ENCODE data around the gene PDE3A. TPM values are rescaled to one million over a fixed set of nuclear protein-coding genes. Genes with fewer than 3 reads are reported as not detected.
"Not testable (repeated sequence)": the region's sequence is repeated elsewhere in the genome, so short reads cannot be mapped to it uniquely, and the experiment has no call there.

PDE3A gene
- total RNA-seq, result 10 to 100 TPM in 1 of 2 donors, 1 to 10 TPM in 1; 5.2 to 15.8 TPM
- polyA plus RNA-seq, result 1 to 10 TPM; 1.5 TPM
- long read RNA-seq, donor 1, full-length matches to known transcripts, result 1 of 1 reads
- long read RNA-seq, donor 1, partial matches to known transcripts, result 0 of 1 reads
- long read RNA-seq, donor 1, other reads (novel, unspliced or antisense), result 0 of 1 reads
- long read RNA-seq, donor 2, result 0 reads
- long read RNA-seq, donor 3, result 0 reads
- long read RNA-seq, donor 4, result 0 reads
- long read RNA-seq, donor 5, full-length matches to known transcripts, result 1 of 1 reads
- long read RNA-seq, donor 5, partial matches to known transcripts, result 0 of 1 reads
- long read RNA-seq, donor 5, other reads (novel, unspliced or antisense), result 0 of 1 reads

DNA sequence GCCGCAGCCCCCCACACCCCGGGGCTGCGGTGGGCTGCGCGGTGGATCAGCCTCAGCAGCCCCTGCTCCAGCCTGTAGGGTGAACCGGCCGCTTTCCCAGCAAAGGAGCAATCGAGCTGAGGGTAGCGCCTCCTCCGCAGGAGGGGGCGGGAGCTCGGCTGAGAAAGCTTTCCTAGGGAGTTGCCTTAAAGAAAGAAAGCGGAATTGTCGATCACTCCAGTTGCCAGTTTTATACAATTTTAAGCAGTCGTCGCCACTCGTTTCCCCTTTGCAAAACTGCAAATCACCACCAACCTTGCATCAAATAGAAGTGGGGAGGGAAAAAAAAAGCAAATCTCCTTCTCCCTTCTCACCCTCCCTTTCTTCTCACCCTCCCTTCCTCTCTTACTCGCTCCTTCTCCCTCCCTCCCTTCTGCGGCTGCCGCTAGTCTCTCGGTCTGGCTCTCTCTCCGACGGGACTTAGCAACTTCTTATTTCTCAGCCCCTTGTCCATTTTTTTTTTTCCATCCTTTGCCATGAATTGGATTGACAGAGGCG, at the start of gene PDE3A:
PDE3A (plus strand) TSS at position 424 of the 537 bp plus-strand sequence. CDS start 748 bp downstream, outside the sequence.
- no peaks in the 10 kb centered on the region for H3K36me3 ChIP-seq (ENCODE audit: control insufficient read depth in 4 of 4, insufficient read depth in 4 of 4, low read length in 4 of 4)
- H3K4me3 ChIP-seq, result peak within 1 kb of the TSS; percentile 72
- no peaks in the 10 kb centered on the region for H3K9me3 ChIP-seq (ENCODE audit: control insufficient read depth in 4 of 4, insufficient read depth in 3 of 4, low read length in 3 of 4)
- H3K27ac ChIP-seq (ENCODE audit: low read depth in 1 of 2, low read length in 1 of 2), result peak within 1 kb of the TSS; percentile 76 to 99
- H3K27me3 ChIP-seq (ENCODE audit: control insufficient read depth in 3 of 3, insufficient read depth in 3 of 3, low read length in 2 of 3), result peaks cover 0 to 23% (median 6%) of the 10 kb centered on the region in 3 donors
- WGBS, 2 donors, result 0 to 1% methylated on average over 24 of the region's 24 CpGs
- DNase-seq, result peak; percentile 86 to 91 (median 91)
- H3K9ac ChIP-seq (ENCODE audit: insufficient read depth in 1 of 2, low read length in 2 of 2), result peak within 1 kb of the TSS in 1 of 2 donors; percentile 82
- ATAC-seq (ENCODE audit: insufficient read depth, low FRiP score), result peak; percentile 21
- TF ChIP-seq, protein P1, sequence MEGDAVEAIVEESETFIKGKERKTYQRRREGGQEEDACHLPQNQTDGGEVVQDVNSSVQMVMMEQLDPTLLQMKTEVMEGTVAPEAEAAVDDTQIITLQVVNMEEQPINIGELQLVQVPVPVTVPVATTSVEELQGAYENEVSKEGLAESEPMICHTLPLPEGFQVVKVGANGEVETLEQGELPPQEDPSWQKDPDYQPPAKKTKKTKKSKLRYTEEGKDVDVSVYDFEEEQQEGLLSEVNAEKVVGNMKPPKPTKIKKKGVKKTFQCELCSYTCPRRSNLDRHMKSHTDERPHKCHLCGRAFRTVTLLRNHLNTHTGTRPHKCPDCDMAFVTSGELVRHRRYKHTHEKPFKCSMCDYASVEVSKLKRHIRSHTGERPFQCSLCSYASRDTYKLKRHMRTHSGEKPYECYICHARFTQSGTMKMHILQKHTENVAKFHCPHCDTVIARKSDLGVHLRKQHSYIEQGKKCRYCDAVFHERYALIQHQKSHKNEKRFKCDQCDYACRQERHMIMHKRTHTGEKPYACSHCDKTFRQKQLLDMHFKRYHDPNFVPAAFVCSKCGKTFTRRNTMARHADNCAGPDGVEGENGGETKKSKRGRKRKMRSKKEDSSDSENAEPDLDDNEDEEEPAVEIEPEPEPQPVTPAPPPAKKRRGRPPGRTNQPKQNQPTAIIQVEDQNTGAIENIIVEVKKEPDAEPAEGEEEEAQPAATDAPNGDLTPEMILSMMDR (IDR thresholded peaks at IDR 0.05; ENCODE audit: control extremely low read depth, extremely low read depth), result no peak
- peaks cover 0 to 15% (median 0%) of the 10 kb centered on the region in 5 donors for H3K4me1 ChIP-seq (ENCODE audit: control insufficient read depth in 5 of 5, insufficient read depth in 5 of 5, low read length in 5 of 5)

DNA sequence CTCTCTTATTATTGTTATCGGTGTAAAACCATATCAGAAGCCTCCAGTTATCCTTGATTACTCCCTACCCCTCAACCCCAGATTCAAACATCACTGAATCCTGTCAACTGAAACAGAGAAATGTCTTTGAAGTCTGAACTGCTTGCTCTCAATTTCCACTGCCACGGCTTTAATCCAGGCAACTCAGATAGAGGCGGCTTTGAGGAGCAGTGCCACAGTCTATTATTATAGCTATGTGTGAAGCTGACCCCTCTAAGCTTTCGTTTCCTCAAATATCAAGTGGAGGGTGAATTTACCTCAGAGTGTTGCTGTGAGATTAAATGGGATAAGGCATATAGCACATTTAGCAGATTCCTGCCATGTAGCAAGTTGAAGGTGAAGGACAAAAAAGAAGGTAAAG, 49.0 kb upstream of the PDE3A start:
- ATAC-seq (ENCODE audit: insufficient read depth, low FRiP score), result no peak
- no peak overlapping the region for H3K4me3 ChIP-seq

DNA sequence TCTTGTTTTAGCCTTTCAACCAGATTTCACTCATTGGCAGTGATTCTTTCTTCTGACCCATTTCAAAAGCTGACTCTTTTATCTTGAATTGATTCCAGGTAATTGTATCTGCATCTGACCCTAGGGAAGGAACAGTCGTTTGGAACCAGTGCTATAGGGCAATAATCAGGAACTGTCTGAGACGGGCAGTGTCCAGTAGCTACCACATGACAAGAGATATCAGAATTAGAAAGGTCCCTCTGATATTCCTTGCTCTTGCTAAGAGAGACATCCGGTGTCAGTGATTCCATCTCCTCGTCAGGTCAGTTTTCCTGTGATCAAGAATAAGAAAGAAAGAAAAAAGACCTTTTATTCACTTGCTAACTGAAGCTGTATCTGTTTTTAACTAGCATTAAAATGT, 47.8 kb upstream of the PDE3A start:
- ATAC-seq (ENCODE audit: insufficient read depth, low FRiP score) (no peak), DNase-seq (no peak)
- no peaks in the 10 kb centered on the region for H3K36me3 ChIP-seq (ENCODE audit: control insufficient read depth in 4 of 4, insufficient read depth in 4 of 4, low read length in 4 of 4)
- H3K9ac ChIP-seq (ENCODE audit: insufficient read depth in 1 of 2, low read length in 2 of 2), result no peak overlapping the region
- H3K4me1 ChIP-seq (ENCODE audit: control insufficient read depth in 5 of 5, insufficient read depth in 5 of 5, low read length in 5 of 5), result peaks cover 0 to 5% (median 0%) of the 10 kb centered on the region in 5 donors
- no peaks in the 10 kb centered on the region for H3K9me3 ChIP-seq (ENCODE audit: control insufficient read depth in 4 of 4, insufficient read depth in 3 of 4, low read length in 3 of 4)
- H3K4me3 ChIP-seq, result no peak overlapping the region
- no peaks in the 10 kb centered on the region for H3K27me3 ChIP-seq (ENCODE audit: control insufficient read depth in 3 of 3, insufficient read depth in 3 of 3, low read length in 2 of 3)
- 59 to 70% methylated on average over 4 of the region's 4 CpGs for WGBS, 2 donors
- peak overlapping the region in 1 of 2 donors; percentile 35 for H3K27ac ChIP-seq (ENCODE audit: low read depth in 1 of 2, low read length in 1 of 2)
- TF ChIP-seq, protein P1 (IDR thresholded peaks at IDR 0.05; ENCODE audit: control extremely low read depth, extremely low read depth), result no peak

More for the DNA sequence above, 49.0 kb upstream of the PDE3A start:
- peaks cover 0 to 5% (median 0%) of the 10 kb centered on the region in 5 donors for H3K4me1 ChIP-seq (ENCODE audit: control insufficient read depth in 5 of 5, insufficient read depth in 5 of 5, low read length in 5 of 5)
- peak in 2 of 3 donors; percentile 3 to 18 for DNase-seq
- TF ChIP-seq, protein P1 (IDR thresholded peaks at IDR 0.05; ENCODE audit: control extremely low read depth, extremely low read depth), result no peak
- H3K27me3 ChIP-seq (ENCODE audit: control insufficient read depth in 3 of 3, insufficient read depth in 3 of 3, low read length in 2 of 3), result no peaks in the 10 kb centered on the region
- 46 to 65% methylated on average over 4 of the region's 4 CpGs for WGBS, 2 donors
- peak overlapping the region in 1 of 2 donors; percentile 23 for H3K9ac ChIP-seq (ENCODE audit: insufficient read depth in 1 of 2, low read length in 2 of 2)
- H3K27ac ChIP-seq (ENCODE audit: low read depth in 1 of 2, low read length in 1 of 2), result peak overlapping the region in 1 of 2 donors; percentile 48
- H3K36me3 ChIP-seq (ENCODE audit: control insufficient read depth in 4 of 4, insufficient read depth in 4 of 4, low read length in 4 of 4), result no peaks in the 10 kb centered on the region
- H3K9me3 ChIP-seq (ENCODE audit: control insufficient read depth in 4 of 4, insufficient read depth in 3 of 4, low read length in 3 of 4), result no peaks in the 10 kb centered on the region

DNA sequence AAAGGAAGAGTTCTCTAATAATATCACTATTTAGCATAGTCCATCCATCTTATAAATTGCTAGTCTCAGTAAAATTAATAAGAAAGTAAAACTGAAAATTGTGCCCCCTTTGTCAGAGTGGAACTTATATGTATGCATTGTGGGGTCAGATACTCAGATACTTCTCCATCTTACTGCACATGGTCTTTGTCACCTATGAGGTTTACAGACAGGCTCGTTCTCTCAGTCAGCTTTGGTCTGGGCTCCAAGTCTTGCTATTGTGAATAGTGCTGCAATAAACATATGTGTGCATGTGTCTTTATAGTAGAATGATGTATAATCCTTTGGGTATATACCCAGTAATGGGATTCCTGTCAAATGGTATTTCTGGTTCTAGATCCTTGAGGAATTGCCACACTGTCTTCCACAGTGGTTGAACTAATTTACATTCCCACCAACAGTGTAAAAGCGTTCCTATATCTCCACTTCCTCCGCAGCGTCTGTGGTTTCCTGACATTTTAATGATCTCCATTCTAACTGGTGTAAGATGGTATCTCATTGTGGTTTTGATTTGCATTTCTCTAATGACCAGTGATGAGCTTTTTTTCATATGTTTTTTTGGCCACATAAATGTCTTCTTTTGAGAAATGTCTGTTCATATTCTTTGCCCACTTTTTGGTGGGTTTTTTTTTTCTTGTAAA, 37.4 kb upstream of the PDE3A start:
- not testable (repeated sequence) for ATAC-seq (ENCODE audit: insufficient read depth, low FRiP score); H3K4me3 ChIP-seq; H3K27me3 ChIP-seq (ENCODE audit: control insufficient read depth in 3 of 3, insufficient read depth in 3 of 3, low read length in 2 of 3); DNase-seq; H3K9ac ChIP-seq (ENCODE audit: insufficient read depth in 1 of 2, low read length in 2 of 2); H3K4me1 ChIP-seq (ENCODE audit: control insufficient read depth in 5 of 5, insufficient read depth in 5 of 5, low read length in 5 of 5); H3K27ac ChIP-seq (ENCODE audit: low read depth in 1 of 2, low read length in 1 of 2); H3K9me3 ChIP-seq (ENCODE audit: control insufficient read depth in 4 of 4, insufficient read depth in 3 of 4, low read length in 3 of 4); H3K36me3 ChIP-seq (ENCODE audit: control insufficient read depth in 4 of 4, insufficient read depth in 4 of 4, low read length in 4 of 4)
- 44 to 56% methylated on average over 4 of the region's 4 CpGs for WGBS, 2 donors

All from lung (tissue), 16 donors.